ENCODE measurements around the gene NOB1.
A peak's percentile ranks its signal among the peaks of the same experiment; 100 is the strongest.
"Not testable (repeated sequence)": the region's sequence is repeated elsewhere in the genome, so short reads cannot be mapped to it uniquely, and the experiment has no call there.

The NOB1 gene

GRCh38 chr16:69762814-69763598 is 8.3 kb upstream of the NOB1 start:
- no peak for TF ChIP-seq CTCF (conservative IDR thresholded peaks at IDR 0.05; ENCODE audit: low read depth, low read length)
- peak overlapping the region; percentile 92 for H3K4me3 ChIP-seq (ENCODE audit: low read depth, low read length)
- DNase-seq (ENCODE audit: low read depth), result peak; percentile 63

GRCh38 chr16:69761983-69762813 is 7.5 kb upstream of the NOB1 start, which contains the start of gene WWP2:
Gene WWP2 (plus strand): TSS chr16:69762332. CDS start chr16:69787011, 24,679 bp downstream.
- TF ChIP-seq CTCF (conservative IDR thresholded peaks at IDR 0.05; ENCODE audit: low read depth, low read length), result no peak
- DNase-seq (ENCODE audit: low read depth), result peak; percentile 64
- peak within 1 kb of the TSS; percentile 92 for H3K4me3 ChIP-seq (ENCODE audit: low read depth, low read length)

GRCh38 chr16:69757375-69757774 is 2.6 kb upstream of the NOB1 start:
- not testable (repeated sequence) for H3K4me3 ChIP-seq (ENCODE audit: low read depth, low read length); DNase-seq (ENCODE audit: low read depth)

- H3K4me3 ChIP-seq (ENCODE audit: low read depth, low read length), result no peak overlapping the region
- no peak for TF ChIP-seq CTCF (conservative IDR thresholded peaks at IDR 0.05; ENCODE audit: low read depth, low read length)
- no peak for DNase-seq (ENCODE audit: low read depth)
Measured at GRCh38 chr16:69756705-69757104, 2.0 kb upstream of the NOB1 start.

- TF ChIP-seq CTCF (conservative IDR thresholded peaks at IDR 0.05; ENCODE audit: low read depth, low read length), result no peak
- DNase-seq (ENCODE audit: low read depth), result no peak
- peak overlapping the region; percentile 92 for H3K4me3 ChIP-seq (ENCODE audit: low read depth, low read length)
Measured at GRCh38 chr16:69754143-69754468, 620 bp downstream of the NOB1 start.

- no peak for DNase-seq (ENCODE audit: low read depth)
- TF ChIP-seq CTCF (conservative IDR thresholded peaks at IDR 0.05; ENCODE audit: low read depth, low read length), result no peak
Measured at GRCh38 chr16:69748694-69749345, 5.9 kb downstream of the NOB1 start.

GRCh38 chr16:69747115-69747514 is 7.6 kb downstream of the NOB1 start:
- no peak for TF ChIP-seq CTCF (conservative IDR thresholded peaks at IDR 0.05; ENCODE audit: low read depth, low read length)
- no peak for DNase-seq (ENCODE audit: low read depth)
- no peak overlapping the region for H3K4me3 ChIP-seq (ENCODE audit: low read depth, low read length)

More at GRCh38 chr16:69748694-69749345, 5.9 kb downstream of the NOB1 start:
- no peak overlapping the region for H3K4me3 ChIP-seq (ENCODE audit: low read depth, low read length)
